Activated CD8-positive, alpha-beta memory T cell treated with anti-CD3 and anti-CD28 coated beads for 1 hour (primary cell): ENCODE data around the gene RNF34.

ENCODE experiments used
- DNase-seq, 2 donors: peaks; one replicate each; pipeline ENCODE4 v3.0.0-alpha.2; 2020; ENCODE audit warnings: low read depth in 1 of 2; ENCODE audit errors: extremely low read depth in 1 of 2

The RNF34 gene

DNA sequence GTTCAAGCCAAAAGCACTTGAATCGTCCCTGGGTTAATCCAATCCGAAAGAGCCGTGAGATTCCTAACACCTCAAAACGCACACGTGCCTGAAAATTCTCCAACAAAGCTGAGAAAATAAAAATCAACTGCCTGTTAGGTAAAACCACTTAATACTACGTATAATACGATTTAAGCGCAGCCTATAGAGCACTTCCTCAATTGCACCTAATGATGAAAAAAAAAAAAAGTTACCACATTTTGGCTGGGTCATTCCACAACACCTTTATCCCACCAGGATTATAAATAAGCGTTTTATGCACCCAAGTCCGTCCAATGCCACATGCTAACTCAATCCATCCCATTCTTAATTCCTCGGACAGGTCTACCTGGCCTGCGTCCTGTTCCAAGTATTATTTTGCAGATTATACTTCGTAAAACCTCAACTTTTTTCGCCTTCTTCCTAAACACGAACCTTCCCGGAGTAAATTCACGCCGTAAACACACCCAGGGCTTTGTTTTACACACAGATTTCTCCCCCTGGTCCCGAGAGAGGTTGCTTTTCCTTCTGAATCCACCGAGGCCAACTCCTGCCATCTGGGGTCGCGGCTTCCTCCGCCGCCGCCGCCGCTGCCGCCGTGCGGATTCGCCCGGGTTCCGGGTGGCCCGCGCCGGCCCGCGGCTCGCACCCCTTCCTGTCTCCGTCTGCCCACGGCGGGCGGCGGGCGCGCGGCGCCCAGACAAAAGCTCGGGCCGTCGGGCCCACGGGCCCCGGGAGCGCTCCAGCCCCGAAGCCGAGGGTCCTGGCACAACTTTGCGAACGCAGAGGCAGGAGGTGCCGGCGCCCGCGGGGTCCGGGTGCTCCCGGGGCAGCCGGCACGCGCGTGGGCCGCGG lies 66.2 kb downstream of the RNF34 start:
- peak in 1 of 2 donors; percentile 16 for DNase-seq

DNA sequence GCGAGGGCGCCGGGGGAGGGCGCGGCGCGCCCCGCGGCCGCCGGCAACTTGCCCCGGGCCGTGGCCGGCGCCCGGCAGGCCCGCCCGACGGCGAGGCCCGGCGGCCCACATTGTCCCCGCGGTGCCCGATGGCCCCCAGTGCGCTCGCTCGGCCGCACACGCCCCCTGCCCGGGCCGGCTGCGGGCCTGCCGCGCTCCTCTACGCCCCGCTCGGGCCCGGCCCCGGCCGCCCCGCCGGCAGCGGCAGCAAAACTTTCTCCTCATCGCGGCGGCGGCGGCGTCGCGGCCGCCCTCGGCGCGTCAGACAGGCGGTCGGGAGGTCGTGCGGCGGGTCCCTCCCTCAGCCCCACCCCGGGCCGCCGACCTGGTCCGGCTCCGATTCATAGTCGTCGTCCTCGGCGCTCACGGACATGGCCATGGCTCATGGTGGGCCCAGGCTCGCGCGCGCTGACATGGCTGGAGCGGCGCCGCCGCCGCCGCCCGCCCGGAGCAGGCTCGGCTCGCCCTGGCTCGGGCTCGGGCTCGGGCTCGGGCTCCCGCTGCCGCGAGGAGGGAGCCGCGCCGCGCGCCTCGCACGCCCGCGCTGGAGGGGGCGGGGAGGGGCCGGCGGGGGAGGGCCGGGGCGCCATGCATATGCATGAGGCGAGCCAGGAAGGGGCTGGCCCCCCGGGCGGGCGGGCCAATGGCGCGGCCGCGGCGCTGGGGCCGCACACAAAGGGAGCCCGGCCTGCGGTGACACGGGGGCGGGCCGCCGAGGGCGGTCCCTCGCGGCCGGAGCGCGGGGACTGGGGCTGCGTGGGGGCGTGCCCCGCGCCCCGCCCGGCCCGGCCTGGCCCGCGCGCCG lies 67.1 kb downstream of the RNF34 start:
- DNase-seq, result peak; percentile 62 to 80

GRCh38 chr12:121467638-121468498 lies 68.0 kb downstream of the RNF34 start:
- no peak for DNase-seq

DNA sequence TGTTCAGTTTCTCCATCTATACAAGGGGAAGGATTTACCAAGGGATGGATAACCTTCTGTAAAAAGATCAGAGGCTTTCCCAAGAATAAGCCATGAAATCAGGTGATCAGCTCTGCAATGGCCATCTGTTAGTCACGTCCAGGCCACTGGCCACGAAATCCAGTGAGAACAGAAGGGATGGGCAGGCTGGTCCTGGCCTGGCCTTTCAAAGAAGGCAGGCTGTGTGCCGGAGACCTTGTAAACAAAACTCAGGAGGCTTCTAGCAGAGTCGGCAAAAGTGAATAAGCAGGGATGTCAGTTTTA lies 68.5 kb downstream of the RNF34 start:
- no peak for DNase-seq

GRCh38 chr12:121470751-121471150 lies 70.8 kb downstream of the RNF34 start:
- no peak for DNase-seq

DNA sequence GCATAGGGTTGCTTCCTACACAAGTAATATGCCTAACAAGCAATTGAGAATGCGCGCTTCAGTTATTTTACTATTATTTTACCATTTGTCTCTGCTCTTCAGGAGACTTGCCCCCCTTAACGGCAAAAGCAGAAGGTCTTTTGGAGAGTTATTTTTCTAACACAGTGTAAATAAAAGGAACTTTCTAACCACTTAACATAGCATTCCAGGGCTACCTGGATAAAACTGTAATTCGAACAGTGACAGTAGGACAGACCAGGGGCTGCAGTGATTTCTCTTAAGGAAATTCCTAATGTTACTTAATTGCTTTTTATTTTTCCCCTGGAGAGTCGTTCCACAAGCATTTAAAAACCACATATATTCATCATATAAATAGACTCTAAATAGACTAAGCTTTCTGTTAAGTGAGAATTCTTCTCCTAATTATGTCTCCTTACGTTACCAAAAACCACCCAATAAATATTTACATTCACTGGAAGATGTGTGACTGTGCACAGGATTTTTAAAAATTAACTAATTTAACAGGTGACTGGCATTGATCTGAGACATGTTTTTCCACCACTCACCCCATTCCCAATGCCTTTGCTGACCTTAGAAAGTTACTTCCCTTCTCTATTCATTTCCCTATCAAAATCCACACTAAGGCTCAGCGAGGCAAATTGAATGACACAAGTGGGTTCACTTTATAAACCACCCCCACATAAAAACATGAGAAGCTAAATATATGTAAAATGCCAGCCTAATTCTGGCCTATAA lies 72.4 kb downstream of the RNF34 start:
- DNase-seq, result no peak
